Activated T-cell treated with anti-CD3 and anti-CD28 coated beads for 4 hours (primary cell): ENCODE data around the gene PCNX1.
"Not testable (repeated sequence)": the region's sequence is repeated elsewhere in the genome, so short reads cannot be mapped to it uniquely, and the experiment has no call there.

Experiments used
- DNase-seq: peaks from one replicate; pipeline ENCODE4 v3.0.0-alpha.2; 2020

The PCNX1 gene

GRCh38 chr14:71135911-71136310, 228.7 kb downstream of the PCNX1 start:
- DNase-seq, result no peak

GRCh38 chr14:71136386-71137060, 229.3 kb downstream of the PCNX1 start:
- no peak for DNase-seq

- DNase-seq, result no peak
Observed at GRCh38 chr14:71137536-71138447, 230.5 kb downstream of the PCNX1 start.

- DNase-seq, result peak; percentile 52
Observed at GRCh38 chr14:71138448-71139293, 231.4 kb downstream of the PCNX1 start.

- no peak for DNase-seq
Observed at GRCh38 chr14:71139294-71139946, 232.2 kb downstream of the PCNX1 start.

- no peak for DNase-seq
Observed at GRCh38 chr14:71140157-71140556, 232.9 kb downstream of the PCNX1 start.

GRCh38 chr14:71141701-71142374, 234.6 kb downstream of the PCNX1 start:
- no peak for DNase-seq

- DNase-seq, result no peak
Observed at GRCh38 chr14:71142375-71143038, 235.2 kb downstream of the PCNX1 start.

- no peak for DNase-seq
Observed at GRCh38 chr14:71143381-71144290, 236.4 kb downstream of the PCNX1 start.

- DNase-seq, result not testable (repeated sequence)
Observed at GRCh38 chr14:71147335-71147734, 240.1 kb downstream of the PCNX1 start.

- no peak for DNase-seq
Observed at GRCh38 chr14:71148627-71149026, 241.4 kb downstream of the PCNX1 start.

- DNase-seq, result no peak
Observed at GRCh38 chr14:71150737-71151136, 243.5 kb downstream of the PCNX1 start.

GRCh38 chr14:71155743-71156142, 248.5 kb downstream of the PCNX1 start:
- DNase-seq, result no peak

GRCh38 chr14:71163050-71163841, 256.0 kb downstream of the PCNX1 start:
- no peak for DNase-seq

- no peak for DNase-seq
Observed at GRCh38 chr14:71163842-71164629, 256.8 kb downstream of the PCNX1 start.
